HG03378 (cell line): Measurements from ENCODE around the gene KRT31.
"Not testable (repeated sequence)": the region's sequence is repeated elsewhere in the genome, so short reads cannot be mapped to it uniquely, and the experiment has no call there.

Experiments used
- ATAC-seq: cut with Tn5 transposase; IDR thresholded peaks from one replicate; pipeline ENCODE4 v1.9.1; 2021; ENCODE audit warnings: mild to moderate bottlenecking, moderate library complexity; ENCODE audit not compliant: unreplicated experiment

KRT31 gene

DNA sequence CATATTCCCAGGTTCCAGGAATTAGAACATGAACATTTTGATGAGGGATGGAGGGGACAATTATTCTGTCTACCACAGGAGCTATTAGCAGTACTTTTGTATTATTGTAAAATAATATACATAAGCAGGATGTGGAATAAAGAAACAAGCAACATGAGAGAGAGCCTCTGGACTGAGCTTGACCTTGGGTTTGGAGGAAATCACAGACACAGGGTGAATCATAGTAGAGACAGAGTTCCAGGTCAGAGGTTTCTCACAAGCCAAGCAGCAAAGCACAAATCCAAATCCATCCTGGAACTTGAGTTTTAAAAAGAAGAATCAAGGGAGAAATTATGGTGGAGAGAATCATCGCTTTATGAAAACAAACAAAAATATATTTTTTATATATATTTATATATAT lies 5.1 kb downstream of the KRT31 start:
- no peak for ATAC-seq

DNA sequence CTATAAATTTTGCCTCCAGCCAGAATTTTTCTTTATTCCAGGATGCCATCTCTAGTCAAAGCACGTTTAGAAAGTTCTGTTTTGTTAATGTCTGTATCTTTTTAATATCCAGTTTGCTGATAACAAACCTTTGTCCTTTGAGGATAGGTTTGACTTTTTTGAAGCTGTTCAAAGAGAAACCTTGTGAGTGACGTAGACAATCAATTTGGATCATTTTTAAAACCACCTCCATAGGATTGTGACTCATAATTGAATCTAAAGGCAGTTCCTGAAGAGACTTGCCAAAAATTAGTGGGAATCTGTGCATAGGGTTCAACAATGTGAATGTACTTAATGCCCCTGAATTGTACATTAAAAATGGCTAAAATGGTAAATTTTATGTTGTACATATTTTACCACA lies 5.9 kb downstream of the KRT31 start:
- ATAC-seq, result no peak

DNA sequence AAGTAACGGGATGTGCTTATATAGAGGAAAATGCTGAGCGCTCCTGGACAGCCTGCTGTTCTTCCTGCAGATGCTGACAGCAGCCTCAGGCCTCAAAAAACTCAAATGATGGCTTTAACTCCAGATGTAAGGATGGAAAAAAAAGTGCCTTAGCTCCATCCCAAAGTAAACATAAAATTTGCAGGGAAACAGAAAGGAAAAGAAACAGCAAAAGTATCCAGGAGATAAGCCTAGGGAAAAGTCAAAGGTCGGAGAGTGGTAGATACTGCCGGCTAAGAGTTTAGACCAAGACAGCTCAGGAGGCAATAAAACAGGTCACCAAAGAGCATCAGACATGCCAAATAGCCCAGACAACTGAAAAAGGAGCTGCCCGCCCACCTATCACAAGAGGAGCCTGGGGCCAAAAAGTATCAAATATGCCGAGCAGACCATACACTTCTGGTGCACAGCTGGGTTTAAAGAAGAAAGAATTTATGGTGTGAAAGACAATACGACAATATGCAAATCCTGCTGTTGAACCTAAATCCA lies 6.9 kb downstream of the KRT31 start:
- ATAC-seq, result no peak

DNA sequence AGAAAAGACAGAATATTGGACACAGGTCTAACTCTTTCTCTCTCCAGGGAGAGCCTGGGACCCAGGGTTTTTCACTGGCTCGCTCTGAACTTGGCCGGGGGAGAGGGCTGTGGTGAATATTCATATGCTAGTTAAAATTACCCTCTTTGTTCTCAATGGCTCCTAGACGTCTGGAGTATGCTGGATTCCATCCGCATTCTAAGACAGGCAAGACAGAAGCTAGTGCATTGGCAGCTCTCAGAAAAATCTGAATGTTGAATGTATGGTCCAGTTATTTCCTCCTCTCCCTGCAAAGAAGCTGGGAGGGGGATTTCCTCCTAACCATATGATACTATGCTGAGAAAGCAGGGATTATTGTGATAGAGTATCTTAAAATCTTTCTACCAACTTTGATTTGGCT lies 9.7 kb downstream of the KRT31 start:
- ATAC-seq, result no peak

DNA sequence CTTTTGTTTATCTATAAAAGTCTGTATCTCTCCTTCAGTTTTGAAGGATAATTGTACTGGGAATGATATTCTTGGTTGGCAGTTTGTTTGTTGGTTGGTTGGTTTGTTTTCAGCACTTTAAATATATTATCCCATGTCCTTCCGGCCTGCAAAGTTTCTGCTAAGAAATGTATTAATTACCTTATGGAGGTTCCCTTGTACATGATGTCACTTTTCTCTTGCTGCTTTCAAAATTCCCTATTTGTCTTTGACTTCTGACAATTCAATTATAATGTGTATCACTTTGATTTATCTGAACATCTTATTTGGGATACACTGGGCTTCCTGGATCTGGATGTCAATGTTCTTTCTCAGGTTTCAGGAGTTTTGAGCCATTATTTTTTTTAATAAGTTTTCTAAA lies 11.2 kb downstream of the KRT31 start:
- no peak for ATAC-seq

DNA sequence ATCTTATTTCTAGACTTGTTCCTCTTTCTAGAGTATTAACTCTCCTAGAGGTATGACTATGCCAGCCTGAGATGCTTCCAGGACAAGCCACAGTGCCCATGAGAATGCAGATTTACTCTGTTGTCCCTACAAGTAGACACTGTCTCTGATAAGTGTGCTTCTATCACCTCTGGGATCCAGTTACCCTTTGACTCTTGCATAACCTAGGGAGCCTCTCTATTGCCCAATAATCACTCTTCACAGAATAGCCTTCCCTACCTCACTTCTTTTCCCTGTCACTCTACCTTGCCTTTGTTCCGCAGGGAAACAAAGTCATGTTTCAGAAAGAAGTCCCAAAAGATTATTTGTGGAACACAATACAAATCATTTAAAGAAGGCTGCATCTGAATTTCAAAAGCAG lies 13.7 kb downstream of the KRT31 start:
- no peak for ATAC-seq

DNA sequence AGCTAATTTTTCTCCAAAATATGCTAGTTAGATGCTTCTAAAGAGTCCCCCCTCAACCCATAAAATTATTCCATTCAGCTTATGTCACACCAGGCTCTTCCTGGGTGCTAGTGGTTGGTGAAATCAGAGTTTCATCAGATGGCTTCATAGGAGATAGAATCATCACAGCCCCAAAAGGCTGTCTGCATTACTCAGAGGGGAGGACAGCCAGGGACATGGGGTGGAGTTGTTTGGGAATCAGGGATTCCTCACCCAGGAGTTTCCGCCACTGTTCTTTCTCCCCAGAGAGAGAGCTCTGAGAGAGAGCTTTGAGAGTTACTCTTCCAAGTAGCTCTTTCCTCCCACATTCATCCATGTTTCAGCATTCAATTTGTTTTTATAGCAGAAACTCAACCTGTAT lies 15.0 kb downstream of the KRT31 start:
- no peak for ATAC-seq

DNA sequence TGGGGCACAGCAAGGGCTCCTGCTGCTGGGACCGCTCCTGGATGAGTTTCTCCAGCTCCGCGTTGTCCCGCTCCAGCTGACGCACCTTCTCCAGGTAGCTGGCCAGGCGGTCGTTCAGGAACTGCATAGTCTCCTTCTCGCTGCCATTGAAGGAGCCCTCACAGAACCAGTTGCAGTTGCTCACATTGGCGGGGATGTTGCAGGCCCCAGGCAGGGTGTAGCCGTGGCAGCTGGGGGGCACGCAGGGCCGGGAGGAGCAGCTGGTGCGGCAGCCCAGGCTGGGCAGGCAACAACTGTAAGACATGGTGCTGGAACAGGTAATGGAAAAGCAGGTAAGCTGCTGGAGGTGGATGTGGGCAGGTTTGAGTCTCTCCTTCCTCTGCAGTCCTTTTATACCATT lies 15.5 kb downstream of the KRT31 start, which contains the start of gene KRT34:
TSS of gene KRT34 (minus strand) at position 364 of the 400 bp plus-strand sequence. CDS start at position 304, 60 bp downstream.
- not testable (repeated sequence) for ATAC-seq

DNA sequence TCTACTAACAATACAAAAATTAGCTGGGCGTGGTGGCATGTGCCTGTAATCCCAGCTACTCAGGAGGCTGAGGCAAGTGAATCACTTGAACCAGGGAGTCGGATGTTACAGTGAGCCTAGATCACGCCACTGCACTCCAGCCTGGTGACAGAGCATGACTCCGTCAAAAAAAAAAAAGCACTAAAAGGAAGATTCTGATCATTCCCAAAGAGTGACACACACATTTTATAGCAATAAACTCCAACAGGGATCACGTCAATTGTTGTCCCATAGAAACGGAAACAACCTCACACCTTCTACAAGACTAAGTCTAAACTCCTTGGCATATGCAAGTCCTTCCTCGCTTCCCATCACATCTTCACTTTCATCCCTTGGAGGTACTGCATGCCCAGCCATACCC lies 17.3 kb downstream of the KRT31 start:
- ATAC-seq, result not testable (repeated sequence)

DNA sequence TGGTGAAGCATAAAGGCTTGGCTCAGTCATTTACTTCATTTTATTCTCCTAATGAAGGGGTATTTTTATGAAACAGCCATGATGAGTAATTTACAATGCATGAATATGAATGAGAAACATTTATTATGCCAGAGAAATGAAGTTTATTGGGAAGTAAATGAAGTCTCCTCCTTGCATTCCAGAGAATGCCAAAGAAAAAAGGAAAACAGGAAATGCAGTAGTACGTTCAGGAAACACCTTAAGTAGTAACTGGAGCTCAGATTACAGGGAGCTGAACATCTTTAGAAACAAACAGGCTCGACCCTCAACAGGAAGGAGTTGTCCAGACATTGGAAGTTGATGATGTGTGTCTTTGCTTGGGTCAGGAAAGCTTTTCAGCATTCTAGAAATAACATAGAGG lies 19.9 kb downstream of the KRT31 start:
- no peak for ATAC-seq

DNA sequence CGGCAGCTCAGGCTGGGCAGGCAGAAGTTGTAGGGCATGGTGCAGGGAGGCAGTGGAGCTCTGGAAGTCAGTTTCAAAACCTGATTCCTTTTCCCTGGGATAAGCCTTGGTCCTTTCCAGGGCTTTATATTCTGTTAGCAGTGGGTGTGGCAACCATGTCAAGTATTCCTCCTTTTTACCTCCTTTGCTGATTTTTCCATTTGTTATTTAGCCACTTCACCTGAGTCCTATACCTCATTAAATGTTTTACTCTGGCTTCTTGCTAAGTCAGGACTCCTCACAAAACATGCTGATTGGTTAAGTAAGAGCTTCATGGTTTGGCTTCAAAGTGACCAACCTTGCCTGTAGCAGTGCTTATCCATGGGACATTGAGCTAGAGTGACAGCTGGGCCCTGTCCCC lies 27.7 kb downstream of the KRT31 start, which contains the start of gene KRT33B:
TSS of gene KRT33B (minus strand) at position 101 of the 400 bp plus-strand sequence. CDS start at position 38, 63 bp downstream.
- ATAC-seq, result no peak

DNA sequence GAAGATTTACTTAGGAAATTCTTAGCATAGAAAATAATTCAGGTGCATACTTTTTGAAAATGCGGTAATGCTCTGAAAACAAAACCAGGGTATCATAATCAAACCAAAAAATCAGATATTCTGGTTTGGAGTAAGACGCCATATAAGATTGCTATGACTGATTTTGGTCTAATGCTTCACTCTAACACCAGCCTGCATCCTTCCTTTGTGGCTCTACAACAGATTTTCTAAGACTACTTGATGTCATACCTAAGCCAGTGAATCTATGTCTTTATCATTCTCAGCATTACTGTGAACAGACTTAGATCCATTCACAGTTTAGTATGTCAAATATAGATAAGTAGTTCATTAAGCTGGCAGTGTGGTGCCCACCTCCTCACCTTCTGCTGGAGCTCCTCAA lies 28.4 kb downstream of the KRT31 start:
- ATAC-seq, result no peak

DNA sequence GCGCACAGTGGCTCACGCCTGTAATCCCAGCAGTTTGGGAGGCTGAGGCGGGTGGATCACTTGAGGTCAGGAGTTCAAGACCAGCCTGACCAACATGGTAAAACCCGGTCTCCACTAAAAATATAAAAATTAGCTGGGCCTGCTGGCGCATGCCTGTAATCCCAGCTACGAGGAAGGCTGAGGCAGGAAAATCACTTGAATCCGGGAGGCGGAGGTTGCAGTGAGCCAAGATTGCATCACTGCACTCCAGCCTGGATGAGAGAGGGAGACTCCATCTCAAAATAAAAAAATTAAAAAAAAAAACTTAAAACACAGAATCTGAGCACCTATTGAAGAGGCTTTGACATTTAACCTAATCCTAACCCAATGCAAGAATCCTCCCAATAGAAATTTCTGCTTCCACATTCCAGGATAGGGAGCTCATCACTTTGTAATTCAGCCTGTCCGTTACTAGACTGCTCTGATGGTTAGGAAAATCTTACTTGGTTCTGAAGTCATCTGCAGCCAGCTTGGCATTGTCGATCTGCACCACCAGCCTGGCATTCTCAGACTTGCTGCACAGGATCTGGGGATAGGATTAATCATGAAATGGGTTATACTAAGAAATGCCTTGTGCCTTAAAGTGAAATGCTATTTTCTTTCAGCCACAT lies 29.9 kb downstream of the KRT31 start:
- no peak for ATAC-seq

DNA sequence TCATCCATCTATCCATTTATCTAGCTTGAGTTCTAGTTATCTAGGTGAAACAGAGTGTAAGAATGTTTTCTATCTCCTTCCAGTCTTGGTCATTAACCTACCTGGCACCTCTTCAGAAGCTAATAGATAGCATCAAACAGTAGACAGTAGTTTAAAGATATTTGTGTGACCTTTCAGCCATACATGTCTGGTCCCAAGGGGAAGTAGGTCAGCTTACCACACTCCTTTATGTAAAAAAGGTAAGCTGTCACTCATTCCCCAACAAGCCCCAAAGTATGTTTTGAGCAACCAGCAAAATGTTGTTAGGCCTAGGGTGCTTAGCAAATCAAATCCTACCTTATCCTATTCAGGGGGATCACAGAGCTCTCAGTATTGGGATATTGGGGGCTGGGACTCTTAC lies 31.3 kb downstream of the KRT31 start:
- ATAC-seq, result no peak

DNA sequence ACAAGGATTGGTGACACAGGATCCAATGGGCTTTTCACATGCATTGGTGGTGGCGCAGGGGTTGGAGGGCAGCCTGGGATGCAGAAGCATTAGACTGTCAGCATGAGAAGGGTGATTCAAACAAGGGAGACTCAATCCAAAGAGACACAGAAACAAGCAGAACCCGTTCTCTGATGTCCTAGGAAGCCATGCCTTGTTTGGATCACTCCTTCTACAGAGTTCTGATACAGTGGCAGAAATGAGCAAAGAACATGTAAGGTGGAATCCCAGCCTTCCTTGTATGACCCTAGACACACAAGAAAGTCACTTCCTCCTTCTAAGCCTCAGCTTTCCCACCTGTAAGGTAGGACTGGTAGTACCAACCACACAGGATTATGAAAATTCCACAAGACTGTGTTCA lies 33.5 kb downstream of the KRT31 start:
- ATAC-seq, result no peak

DNA sequence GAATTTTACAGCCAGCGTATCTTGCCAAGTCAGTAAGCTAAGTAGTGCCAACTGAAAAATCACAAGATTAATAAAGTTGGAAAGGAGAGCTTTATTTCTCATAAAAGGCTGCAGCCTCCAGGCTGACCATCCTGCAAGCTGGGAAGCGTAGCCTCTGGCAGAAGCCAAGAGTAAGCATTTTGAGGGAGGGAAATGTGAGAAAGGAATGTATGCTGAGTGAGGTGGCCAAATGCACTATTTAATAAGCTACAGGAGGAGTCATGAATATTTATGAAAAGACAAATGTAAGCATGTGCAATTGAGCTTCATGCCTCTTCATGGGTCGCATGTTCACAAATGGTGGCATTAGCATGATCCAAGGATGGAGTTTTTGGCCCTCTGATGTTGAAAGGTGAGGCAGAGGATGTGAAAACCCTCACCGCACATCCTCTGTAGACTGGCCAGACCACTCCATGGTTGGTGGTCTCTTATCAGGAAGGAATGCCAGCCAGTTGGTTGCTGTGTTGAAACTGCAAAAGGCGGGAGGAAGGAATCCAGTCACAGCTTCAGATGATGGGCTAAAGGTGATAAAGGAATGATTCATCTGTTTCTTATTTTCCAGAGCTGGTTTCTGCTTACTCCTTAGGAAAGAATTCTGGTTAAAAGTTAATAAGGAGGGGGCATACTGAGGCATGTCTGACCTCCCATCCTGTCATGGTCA lies 37.0 kb downstream of the KRT31 start:
- ATAC-seq, result no peak

DNA sequence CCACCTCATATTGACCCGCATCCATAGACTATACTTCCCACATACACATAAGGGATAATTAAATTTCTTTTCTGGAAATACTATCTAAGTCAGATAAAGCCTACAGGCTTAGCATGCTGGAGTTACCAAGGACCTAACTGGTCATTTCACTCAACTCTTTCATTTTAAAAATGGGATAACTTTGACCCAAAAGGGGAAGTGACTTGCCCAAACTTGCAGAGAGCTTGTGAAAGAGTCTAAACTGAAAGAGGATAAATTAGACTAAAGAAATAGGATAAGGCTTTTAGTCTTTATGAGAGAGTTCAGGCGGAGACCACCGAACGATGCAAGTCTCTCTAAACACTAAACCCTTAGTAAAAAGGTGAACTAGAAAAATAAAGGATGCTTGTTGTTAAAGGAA lies 42.9 kb downstream of the KRT31 start:
- ATAC-seq, result no peak

DNA sequence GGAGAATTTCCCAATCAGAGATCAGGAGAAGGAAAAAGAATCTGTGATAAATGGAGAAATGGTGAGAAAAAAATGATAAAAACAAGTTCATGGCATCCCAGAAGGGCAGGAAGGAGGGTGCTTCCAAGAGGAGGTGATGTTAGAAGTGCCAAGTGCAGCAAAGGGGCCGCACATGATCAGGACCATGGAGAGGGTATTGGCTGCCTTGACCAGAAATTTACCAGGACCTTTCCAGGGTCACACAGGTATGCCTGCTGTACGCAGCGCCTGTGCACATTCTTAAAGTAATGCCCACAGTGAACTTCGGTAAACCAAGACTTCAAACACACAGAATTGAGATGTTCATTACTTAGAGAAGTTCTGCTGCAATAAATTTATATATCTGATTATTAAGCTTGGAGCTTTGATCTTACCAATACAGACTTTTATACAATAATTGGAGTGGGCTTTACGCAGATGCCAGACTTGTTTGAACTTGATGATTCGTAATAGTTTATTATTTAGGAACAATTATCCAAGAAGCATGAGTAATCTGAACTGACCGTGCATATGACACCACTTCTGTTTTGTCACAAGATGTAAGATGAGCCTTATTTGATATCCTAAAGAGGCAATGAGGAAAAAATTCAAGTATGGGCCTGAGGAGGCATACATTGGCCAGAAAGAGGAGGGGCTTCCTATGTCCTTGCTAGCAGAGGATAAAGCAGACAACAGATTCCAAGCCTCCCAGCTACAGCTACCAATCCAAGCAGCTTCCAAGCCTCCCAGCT lies 44.6 kb downstream of the KRT31 start:
- ATAC-seq, result no peak

DNA sequence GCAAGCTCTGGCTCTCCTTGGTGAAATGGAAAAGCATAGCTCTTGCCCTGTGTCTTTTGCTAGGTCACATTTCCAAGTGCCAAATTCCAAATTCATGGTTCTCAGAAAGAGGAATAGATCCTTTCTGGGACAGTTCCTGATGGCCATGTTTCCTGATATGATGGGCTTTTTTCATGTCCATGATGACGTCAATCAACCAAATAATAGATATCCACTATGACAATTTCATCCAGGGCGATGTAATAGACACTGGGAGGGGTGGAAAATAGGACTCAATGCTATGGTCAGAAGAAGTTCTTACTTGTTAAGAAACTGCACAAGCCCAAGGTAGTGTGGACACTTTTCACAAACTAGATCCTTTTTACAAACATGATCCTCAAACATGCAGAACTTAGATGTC lies 46.2 kb downstream of the KRT31 start:
- ATAC-seq, result no peak

DNA sequence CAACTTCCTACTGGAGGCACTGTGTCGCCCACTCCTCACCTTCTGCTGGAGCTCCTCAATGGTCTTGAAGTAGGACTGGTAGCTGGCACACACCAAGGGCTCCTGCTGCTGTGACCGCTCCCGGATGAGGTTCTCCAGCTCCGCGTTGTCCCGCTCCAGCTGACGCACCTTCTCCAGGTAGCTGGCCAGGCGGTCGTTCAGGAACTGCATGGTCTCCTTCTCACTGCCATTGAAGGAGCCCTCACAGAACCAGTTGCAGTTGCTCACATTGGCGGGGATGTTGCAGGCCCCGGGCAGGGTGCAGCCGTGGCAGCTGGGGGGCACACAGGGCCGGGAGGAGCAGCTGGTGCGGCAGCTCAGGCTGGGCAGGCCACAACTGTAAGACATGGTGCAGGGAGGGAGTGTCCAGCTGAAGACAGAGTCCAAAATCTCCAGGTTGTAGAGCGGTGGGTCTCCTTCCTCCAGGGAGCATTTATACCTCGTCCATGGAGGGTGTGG lies 47.0 kb downstream of the KRT31 start, which contains the start of gene KRT33A:
TSS of gene KRT33A (minus strand) at position 448 of the 498 bp plus-strand sequence. CDS start at position 387, 61 bp downstream.
- not testable (repeated sequence) for ATAC-seq
